ENCODE data around the gene AAK1.

The AAK1 gene

DNA sequence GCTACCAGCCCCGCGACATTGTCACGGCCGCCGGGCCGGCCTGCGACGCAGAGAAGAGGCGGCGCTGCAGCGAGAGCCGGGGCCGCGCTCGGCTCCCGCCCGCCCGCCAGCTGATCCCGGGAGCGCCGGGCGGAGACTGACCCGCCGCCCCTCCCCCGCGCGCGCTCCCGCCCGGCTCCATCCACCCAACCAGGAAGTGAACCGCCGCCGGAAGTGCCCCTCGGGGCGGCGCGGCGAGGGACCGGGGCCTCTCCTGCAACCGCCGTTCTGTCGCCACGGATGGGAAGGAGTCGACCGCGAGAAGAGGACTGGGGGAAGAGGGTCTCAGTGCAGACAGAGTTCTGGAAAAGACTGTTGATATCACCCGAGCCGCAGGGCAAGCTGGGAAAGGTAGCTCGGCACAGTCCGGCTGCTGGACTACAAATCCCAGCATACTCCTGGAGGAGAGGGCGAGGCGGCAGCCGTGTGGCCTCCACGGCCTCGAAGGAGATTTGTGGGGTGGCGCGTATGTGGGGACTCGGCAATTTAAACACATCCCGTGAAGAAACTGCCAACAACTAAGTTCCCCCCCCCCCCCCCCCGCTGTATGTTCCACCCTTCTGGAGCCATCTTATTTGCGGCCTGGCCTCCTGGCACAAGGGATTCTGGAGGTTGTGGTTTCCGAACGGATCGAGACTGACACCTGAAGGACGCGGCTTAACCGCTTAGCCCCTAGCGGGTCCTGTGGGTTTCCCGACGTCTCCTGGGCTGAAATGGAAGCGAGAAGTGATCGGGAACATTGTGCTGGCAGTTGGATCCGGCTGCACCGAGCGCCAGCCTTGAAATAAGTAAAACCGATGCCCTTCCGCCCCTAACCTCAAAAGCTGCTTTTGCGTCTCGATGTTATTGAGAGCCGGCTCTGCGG lies at the start of gene AAK1:
Gene AAK1, minus strand, starts transcription at position 138 of the 904 bp plus-strand sequence. CDS start 699 bp downstream, outside the sequence.
- TF ChIP-seq, protein P1, sequence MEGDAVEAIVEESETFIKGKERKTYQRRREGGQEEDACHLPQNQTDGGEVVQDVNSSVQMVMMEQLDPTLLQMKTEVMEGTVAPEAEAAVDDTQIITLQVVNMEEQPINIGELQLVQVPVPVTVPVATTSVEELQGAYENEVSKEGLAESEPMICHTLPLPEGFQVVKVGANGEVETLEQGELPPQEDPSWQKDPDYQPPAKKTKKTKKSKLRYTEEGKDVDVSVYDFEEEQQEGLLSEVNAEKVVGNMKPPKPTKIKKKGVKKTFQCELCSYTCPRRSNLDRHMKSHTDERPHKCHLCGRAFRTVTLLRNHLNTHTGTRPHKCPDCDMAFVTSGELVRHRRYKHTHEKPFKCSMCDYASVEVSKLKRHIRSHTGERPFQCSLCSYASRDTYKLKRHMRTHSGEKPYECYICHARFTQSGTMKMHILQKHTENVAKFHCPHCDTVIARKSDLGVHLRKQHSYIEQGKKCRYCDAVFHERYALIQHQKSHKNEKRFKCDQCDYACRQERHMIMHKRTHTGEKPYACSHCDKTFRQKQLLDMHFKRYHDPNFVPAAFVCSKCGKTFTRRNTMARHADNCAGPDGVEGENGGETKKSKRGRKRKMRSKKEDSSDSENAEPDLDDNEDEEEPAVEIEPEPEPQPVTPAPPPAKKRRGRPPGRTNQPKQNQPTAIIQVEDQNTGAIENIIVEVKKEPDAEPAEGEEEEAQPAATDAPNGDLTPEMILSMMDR (conservative IDR thresholded peaks at IDR 0.05) = no peak; the same call in 1 of the 2 replicates
- H3K27ac ChIP-seq = peak within 1 kb of the TSS; percentile 94

DNA sequence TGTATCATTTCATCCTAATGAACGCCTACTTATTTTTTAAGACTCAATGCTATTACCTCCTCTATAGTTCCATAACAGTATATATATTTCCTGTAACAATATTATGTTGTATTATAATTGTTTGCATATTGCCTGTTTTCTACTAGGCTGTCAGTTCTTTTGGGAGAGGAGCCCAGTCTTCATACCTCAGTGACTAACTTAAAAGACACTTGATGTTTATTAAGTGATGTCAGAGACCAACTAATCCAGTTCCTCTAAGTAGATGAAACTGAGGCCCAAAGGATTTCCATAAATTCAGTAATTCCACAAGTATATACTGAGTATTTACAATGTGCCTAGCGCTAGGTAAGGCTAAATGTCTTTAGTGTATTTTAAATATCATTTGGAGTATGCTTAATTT lies 48.9 kb upstream of the AAK1 start:
- TF ChIP-seq, protein P1 (conservative IDR thresholded peaks at IDR 0.05) = no peak
- H3K27ac ChIP-seq = peak overlapping the region; percentile 10; the same call in 1 of the 2 replicates

DNA sequence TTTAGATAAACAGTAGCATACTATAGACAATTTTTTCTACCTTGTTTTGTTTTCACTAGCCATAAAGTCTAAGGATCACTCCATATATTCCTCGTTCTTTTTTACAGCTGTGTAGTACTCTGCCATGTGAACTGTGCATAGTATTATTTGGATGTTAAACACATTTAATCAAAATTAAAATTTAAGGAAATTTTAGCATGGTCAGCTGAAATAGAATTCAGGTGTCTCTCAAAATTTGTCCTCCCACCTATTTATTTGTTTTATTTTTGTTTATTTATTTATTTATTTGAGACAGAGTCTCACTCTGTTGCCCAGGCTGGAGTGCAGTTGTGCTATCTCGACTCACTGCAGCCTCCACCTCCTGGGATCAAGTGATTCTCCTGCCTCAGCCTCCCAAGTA lies 46.4 kb upstream of the AAK1 start:
- H3K27ac ChIP-seq = no peak overlapping the region
- TF ChIP-seq, protein P1 (conservative IDR thresholded peaks at IDR 0.05) = no peak

DNA sequence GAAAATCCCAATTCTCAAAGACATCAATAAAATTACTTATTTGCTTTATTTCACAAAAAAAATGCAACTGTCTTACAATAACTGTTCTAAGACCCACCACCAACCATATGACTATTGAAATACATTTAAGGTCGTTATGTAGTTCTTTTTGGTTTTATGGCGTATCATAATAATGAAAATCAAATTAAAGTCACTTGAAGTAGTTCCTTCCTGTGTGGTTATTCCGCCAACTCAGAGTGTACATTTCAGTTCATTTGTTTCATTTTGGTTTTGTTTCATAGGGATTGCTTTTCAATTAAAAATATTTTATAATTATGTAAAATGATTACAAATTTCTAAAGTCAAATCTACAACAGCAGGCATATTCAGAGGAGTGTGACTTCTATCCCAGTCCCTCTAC lies 45.9 kb upstream of the AAK1 start:
- no peak overlapping the region for H3K27ac ChIP-seq
- TF ChIP-seq, protein P1 (conservative IDR thresholded peaks at IDR 0.05) = no peak

DNA sequence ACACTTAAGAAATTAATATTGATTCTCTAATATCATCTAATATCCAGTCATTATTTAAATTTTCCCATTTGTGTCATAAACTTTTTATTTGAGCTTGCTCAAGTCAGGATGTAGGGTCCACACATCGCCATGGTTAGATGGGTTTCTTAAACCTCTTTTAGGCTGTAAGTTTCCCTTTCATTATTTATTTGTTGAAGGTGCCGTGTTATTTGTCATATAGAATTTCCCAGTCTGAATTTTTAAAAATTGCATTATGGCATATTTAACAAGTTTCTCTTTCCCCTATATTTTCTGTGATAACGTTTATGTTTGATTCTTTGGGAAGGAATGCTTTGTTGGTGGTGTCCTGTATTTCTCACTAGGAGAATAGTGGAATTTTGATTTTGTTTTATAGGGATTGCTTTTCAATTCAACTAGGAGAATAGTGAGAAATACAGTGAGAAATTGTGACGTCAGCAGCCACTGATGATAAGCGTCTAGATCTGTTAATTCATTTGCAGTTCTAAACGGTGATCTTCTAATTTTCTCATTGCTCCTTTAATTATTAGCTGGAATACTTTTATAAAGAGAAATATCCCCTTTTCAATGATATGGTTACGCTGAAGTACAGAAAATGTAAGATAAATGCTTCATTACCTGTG lies 44.6 kb upstream of the AAK1 start:
- H3K27ac ChIP-seq = no peak overlapping the region
- TF ChIP-seq, protein P1 (conservative IDR thresholded peaks at IDR 0.05) = no peak

DNA sequence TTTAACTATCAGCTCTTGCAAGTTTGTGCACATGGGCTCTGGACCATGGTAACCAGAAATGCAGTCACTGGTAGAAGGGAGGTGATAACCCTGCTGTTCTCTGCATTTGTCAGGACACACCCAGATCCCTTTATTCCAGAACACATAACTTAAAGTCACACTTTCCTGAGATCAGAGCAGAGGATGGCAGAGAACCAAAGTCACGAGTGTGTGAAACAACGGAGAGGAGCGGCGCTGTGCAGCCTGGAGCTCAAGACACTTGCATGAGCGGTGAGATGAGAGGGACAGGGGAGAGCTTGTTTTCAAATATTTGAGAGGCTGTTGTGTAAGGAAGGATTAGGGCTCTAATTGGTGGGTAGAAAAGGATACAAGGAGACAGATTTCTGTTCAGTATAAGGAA lies 43.3 kb upstream of the AAK1 start:
- TF ChIP-seq, protein P1 (conservative IDR thresholded peaks at IDR 0.05) = no peak
- peak overlapping the region; percentile 90 for H3K27ac ChIP-seq

DNA sequence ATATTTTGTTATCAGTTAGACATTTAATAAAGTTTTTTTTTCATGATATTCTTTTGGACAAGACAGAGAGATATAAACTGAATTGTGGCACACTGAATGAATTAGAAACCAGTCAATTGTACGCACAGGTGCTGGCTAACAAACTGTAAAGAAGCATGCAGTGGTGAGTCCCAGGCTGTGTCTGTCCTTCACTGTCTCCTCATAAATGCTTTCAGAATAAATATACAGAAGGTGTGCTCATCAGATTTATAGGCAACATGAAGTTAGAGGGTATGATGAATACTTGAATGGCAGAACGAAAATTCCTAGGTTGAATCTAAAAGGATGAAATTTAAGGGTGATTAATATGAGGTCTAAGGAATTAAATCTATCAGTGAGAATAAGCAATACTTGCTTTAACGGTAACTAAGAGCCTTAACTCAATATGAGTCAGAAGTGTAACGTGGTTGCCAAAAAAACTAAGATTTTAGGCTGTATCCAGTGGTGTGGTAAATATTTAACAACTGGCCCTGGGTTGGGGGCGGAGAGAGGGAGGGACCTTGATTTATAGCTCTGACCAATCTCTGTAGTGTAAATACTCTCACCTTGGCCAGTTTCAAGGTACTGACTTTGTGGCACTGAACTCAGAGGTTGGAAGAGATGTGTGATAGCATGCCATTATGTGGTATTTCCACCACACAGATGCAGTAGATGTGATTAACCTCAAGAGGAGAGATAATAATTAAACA lies 41.9 kb upstream of the AAK1 start:
- peak overlapping the region; percentile 90 for H3K27ac ChIP-seq
- TF ChIP-seq, protein P1 (conservative IDR thresholded peaks at IDR 0.05) = no peak

Measured in VCaP (cell line).